Measurements from ENCODE around the gene DNAAF3.
A peak's percentile ranks its signal among the peaks of the same experiment; 100 is the strongest.

Gene DNAAF3

DNA sequence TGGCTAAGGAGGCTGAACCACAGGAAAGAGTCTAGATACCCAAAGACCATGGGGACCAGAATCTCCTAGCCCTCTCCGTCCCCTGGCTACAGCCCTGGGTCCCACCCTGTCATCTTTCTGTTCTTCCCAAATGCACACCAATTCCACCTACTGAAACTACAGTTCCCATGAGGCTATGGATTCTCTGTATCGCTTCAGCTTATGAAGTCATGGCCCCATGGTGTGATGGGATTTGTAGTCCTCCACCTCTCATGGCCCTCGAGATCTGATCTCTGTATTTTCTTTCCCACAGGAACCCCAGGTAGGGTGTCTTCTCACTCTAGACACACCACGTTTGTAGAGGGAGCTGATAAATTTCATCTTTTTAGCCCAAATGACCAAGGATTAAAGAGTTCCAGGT, 31.1 kb upstream of the DNAAF3 start:
- Histone ChIP-seq H3K4me3 (ENCODE audit: low read depth, low read length) (no peak overlapping the region), H3K36me3 (ENCODE audit: control insufficient read depth, insufficient read depth, low read length) (no peaks in the 10 kb centered on the region), H3K9me3 (ENCODE audit: control insufficient read depth, insufficient read depth, low read depth, low read length) (no peaks in the 10 kb centered on the region), H3K27ac (ENCODE audit: low read depth, low read length) (no peak overlapping the region), H3K4me1 (ENCODE audit: control insufficient read depth, insufficient read depth, low read length) (no peaks in the 10 kb centered on the region), H3K27me3 (ENCODE audit: control insufficient read depth, insufficient read depth, low read length) (peaks cover 8% of the 10 kb centered on the region; the same call in 1 of the 2 replicates), H3K9ac (ENCODE audit: low read length) (no peak overlapping the region)

DNA sequence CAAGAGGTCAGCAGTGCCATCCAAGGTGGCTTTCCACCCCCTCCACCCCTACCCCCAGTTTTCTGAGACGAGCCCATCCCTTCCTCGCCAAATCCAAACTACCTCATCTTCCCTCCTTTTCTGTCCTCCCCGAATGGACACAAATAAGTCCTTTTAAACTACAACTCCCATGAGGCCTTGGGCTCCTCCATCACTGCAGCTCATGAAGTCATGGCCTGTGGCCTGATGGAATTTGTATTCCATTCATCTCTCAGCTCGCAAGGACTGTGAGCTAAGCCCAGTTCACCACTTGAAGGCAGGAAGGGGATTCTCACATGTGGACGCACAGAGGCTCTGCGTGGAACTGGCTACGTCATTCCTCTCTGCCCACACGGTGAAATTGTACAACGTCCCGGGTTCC, 30.4 kb upstream of the DNAAF3 start:
- no peak overlapping the region for H3K9ac ChIP-seq (ENCODE audit: low read length)
- no peak overlapping the region for H3K4me3 ChIP-seq (ENCODE audit: low read depth, low read length)
- no peak overlapping the region for H3K27ac ChIP-seq (ENCODE audit: low read depth, low read length)
- H3K36me3 ChIP-seq (ENCODE audit: control insufficient read depth, insufficient read depth, low read length) = no peaks in the 10 kb centered on the region
- H3K4me1 ChIP-seq (ENCODE audit: control insufficient read depth, insufficient read depth, low read length) = no peaks in the 10 kb centered on the region
- H3K9me3 ChIP-seq (ENCODE audit: control insufficient read depth, insufficient read depth, low read depth, low read length) = no peaks in the 10 kb centered on the region
- H3K27me3 ChIP-seq (ENCODE audit: control insufficient read depth, insufficient read depth, low read length) = peaks cover 8% of the 10 kb centered on the region; the same call in 1 of the 2 replicates

DNA sequence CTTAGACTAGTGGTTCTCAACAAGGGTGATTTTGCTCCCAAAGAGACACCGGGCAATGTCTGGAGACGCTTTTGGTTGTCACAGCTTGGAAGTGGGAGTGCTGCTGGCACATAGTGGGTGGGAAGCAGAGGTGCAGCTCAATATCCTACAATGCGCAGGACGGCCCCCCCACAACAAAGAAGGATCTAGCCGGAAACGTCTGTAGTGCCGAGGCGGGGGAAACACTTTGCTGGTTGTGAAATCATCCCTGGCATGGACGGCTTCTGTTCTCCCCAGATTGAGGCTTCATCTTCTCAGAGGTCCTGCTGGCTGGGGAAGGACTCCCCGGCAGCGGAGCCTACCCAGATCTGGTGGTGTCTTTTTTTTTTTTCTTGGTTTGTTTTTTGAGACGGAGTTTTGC, 27.1 kb upstream of the DNAAF3 start:
- H3K4me3 ChIP-seq (ENCODE audit: low read depth, low read length) = no peak overlapping the region
- H3K9me3 ChIP-seq (ENCODE audit: control insufficient read depth, insufficient read depth, low read depth, low read length) = no peaks in the 10 kb centered on the region
- no peaks in the 10 kb centered on the region for H3K4me1 ChIP-seq (ENCODE audit: control insufficient read depth, insufficient read depth, low read length)
- H3K27ac ChIP-seq (ENCODE audit: low read depth, low read length) = no peak overlapping the region
- no peak overlapping the region for H3K9ac ChIP-seq (ENCODE audit: low read length)
- H3K27me3 ChIP-seq (ENCODE audit: control insufficient read depth, insufficient read depth, low read length) = no peaks in the 10 kb centered on the region; the same call in 1 of the 2 replicates
- no peaks in the 10 kb centered on the region for H3K36me3 ChIP-seq (ENCODE audit: control insufficient read depth, insufficient read depth, low read length)

DNA sequence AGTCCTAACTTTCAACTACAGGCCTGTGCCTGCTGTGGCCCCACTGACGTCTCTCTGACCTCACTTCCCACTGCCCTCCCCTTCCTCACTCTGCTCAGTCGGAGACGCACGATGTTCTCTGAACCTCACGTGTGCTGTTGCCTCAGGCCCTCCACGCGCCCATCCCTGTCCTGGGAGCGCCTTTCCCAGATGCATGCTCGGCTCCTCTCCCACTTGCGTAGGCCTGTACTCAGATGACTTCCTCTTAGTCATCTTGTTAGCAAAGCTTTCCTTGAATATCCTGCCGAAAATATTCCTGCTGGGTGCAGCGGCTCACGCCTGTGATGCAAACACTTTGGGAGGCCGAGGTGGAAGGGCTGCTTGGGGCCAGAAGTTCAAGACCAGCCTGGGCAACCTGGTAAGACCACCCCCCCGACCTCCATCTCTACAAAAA, 23.0 kb upstream of the DNAAF3 start:
- H3K4me1 ChIP-seq (ENCODE audit: control insufficient read depth, insufficient read depth, low read length) = no peaks in the 10 kb centered on the region
- no peak overlapping the region for H3K4me3 ChIP-seq (ENCODE audit: low read depth, low read length)
- H3K9me3 ChIP-seq (ENCODE audit: control insufficient read depth, insufficient read depth, low read depth, low read length) = no peaks in the 10 kb centered on the region
- H3K9ac ChIP-seq (ENCODE audit: low read length) = no peak overlapping the region
- peaks cover 8% of the 10 kb centered on the region; the same call in 1 of the 2 replicates for H3K27me3 ChIP-seq (ENCODE audit: control insufficient read depth, insufficient read depth, low read length)
- no peak overlapping the region for H3K27ac ChIP-seq (ENCODE audit: low read depth, low read length)
- no peaks in the 10 kb centered on the region for H3K36me3 ChIP-seq (ENCODE audit: control insufficient read depth, insufficient read depth, low read length)

DNA sequence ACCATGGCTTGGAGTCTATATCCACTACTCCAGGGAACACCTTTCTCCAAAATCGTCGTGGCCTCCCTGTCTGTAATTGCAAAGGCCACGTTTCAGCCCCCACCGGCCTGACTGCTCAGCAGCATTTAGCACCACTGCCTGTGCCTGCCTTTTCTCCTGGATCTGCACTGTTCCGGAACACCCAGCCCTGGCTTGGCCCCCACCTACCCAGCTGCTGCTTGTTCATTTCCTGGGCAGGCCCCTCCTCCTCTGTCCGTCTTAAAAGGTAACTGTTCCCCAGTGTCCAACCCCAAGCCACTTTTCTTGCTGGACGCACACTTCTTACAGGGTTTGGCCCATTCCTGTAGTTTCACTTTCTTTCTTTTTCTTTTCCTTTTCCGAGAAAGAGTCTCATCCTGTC, 22.2 kb upstream of the DNAAF3 start:
- Histone ChIP-seq H3K4me3 (ENCODE audit: low read depth, low read length) (no peak overlapping the region), H3K27me3 (ENCODE audit: control insufficient read depth, insufficient read depth, low read length) (peaks cover 10% of the 10 kb centered on the region; the same call in 1 of the 2 replicates), H3K9me3 (ENCODE audit: control insufficient read depth, insufficient read depth, low read depth, low read length) (no peaks in the 10 kb centered on the region), H3K36me3 (ENCODE audit: control insufficient read depth, insufficient read depth, low read length) (no peaks in the 10 kb centered on the region), H3K9ac (ENCODE audit: low read length) (no peak overlapping the region), H3K27ac (ENCODE audit: low read depth, low read length) (no peak overlapping the region), H3K4me1 (ENCODE audit: control insufficient read depth, insufficient read depth, low read length) (no peaks in the 10 kb centered on the region)

DNA sequence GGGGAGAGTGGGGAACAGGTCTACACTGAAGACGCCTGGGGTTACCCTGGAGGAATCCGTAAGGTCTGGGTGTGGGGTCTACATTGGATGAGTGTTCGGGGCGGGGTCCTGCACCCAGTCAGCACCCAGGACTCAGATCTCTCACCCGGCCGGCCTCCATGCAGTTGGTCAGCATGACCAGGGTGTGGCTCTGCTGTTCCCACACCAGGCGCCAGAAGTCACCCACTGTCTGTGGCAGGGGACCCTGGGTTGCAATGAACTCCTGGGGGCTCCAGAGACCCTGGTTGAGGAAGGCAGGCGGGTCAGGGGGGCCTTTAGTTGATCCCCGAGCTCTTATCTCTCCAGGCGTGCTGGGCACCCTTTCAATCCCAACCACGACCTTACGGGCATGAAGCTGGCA, 19.7 kb upstream of the DNAAF3 start:
- no peak overlapping the region for H3K9ac ChIP-seq (ENCODE audit: low read length)
- H3K4me1 ChIP-seq (ENCODE audit: control insufficient read depth, insufficient read depth, low read length) = no peaks in the 10 kb centered on the region
- H3K36me3 ChIP-seq (ENCODE audit: control insufficient read depth, insufficient read depth, low read length) = no peaks in the 10 kb centered on the region
- no peaks in the 10 kb centered on the region for H3K9me3 ChIP-seq (ENCODE audit: control insufficient read depth, insufficient read depth, low read depth, low read length)
- no peak overlapping the region for H3K27ac ChIP-seq (ENCODE audit: low read depth, low read length)
- H3K27me3 ChIP-seq (ENCODE audit: control insufficient read depth, insufficient read depth, low read length) = peaks cover 29% of the 10 kb centered on the region
- H3K4me3 ChIP-seq (ENCODE audit: low read depth, low read length) = no peak overlapping the region

DNA sequence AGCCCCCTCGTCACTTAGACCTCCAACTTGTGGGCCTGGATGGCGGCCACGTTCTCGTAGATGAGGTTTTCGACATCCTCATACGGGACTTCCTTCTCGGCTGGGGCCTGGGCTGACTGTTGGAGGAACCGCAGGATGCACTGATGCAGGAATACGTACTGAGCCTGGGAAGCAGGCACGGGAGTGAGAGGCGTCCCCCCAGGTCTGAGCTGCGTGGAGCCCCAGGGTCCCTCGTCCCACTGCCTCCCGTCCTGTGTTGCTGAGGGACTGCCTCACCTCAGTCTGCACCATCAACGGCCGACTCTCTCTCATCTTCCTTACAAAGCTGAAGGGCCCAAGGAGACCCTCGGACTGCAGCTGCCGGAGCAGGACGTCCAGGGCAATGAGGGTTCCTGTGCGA, 15.3 kb upstream of the DNAAF3 start:
- peaks cover 2% of the 10 kb centered on the region; the same call in 1 of the 2 replicates for H3K4me1 ChIP-seq (ENCODE audit: control insufficient read depth, insufficient read depth, low read length)
- H3K36me3 ChIP-seq (ENCODE audit: control insufficient read depth, insufficient read depth, low read length) = no peaks in the 10 kb centered on the region
- H3K27ac ChIP-seq (ENCODE audit: low read depth, low read length) = no peak overlapping the region
- no peak overlapping the region for H3K9ac ChIP-seq (ENCODE audit: low read length)
- H3K4me3 ChIP-seq (ENCODE audit: low read depth, low read length) = no peak overlapping the region
- peaks cover 64% of the 10 kb centered on the region for H3K27me3 ChIP-seq (ENCODE audit: control insufficient read depth, insufficient read depth, low read length)
- H3K9me3 ChIP-seq (ENCODE audit: control insufficient read depth, insufficient read depth, low read depth, low read length) = no peaks in the 10 kb centered on the region

DNA sequence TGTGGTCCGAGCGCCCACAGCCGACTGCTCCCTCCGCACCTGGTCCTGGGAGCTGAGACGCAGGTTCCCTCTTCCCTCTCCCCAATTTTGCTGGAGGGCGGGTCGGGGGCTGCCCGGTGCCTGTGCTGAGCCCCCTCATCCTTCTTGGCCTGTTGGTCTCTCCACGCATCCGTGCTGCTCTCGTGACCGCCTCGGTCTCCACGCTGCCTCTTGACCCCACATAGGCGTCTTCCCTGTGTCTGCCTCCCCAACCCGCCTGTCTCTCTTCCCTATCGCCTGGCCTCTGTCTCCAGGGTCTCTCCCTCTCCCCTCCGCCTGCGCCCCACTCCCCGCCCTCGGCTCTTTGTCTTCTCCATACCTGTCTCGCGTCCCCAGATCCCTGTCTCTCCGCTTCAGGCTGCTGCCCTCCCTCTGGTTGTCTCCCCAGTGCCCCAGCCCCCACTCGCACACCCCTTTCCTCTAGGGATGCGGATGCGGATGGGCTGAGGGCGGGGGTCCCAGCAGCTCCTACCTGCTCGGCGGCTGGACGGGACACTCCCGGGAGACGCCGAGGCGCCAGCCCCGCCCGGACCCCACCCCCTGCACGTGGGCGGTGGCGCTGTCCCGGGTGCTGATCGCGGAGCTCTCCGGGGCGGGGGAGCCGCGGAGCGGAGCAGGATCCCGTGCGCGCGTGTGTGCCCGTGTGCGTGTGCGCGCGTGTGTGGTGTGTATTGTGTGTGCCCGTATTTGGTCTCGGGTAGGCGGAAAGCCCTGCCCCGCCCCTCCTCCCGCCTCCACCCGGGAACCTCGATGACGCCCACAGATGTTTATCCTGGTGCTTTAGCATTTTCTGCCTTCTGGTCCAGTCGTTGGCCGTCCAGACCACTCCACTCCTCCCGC, 13.4 kb upstream of the DNAAF3 start, which contains the start of gene SYT5:
TSS of gene SYT5 (minus strand) at position 684 of the 879 bp plus-strand sequence. CDS start 1,248 bp downstream, outside the sequence.
- H3K27me3 ChIP-seq (ENCODE audit: control insufficient read depth, insufficient read depth, low read length) = peaks cover 76% of the 10 kb centered on the region
- H3K36me3 ChIP-seq (ENCODE audit: control insufficient read depth, insufficient read depth, low read length) = no peaks in the 10 kb centered on the region
- H3K4me1 ChIP-seq (ENCODE audit: control insufficient read depth, insufficient read depth, low read length) = peaks cover 10% of the 10 kb centered on the region
- peak within 1 kb of the TSS; percentile 67 for H3K4me3 ChIP-seq (ENCODE audit: low read depth, low read length)
- no peak within 1 kb of the TSS for H3K9ac ChIP-seq (ENCODE audit: low read length)
- no peaks in the 10 kb centered on the region for H3K9me3 ChIP-seq (ENCODE audit: control insufficient read depth, insufficient read depth, low read depth, low read length)
- no peak within 1 kb of the TSS for H3K27ac ChIP-seq (ENCODE audit: low read depth, low read length)

DNA sequence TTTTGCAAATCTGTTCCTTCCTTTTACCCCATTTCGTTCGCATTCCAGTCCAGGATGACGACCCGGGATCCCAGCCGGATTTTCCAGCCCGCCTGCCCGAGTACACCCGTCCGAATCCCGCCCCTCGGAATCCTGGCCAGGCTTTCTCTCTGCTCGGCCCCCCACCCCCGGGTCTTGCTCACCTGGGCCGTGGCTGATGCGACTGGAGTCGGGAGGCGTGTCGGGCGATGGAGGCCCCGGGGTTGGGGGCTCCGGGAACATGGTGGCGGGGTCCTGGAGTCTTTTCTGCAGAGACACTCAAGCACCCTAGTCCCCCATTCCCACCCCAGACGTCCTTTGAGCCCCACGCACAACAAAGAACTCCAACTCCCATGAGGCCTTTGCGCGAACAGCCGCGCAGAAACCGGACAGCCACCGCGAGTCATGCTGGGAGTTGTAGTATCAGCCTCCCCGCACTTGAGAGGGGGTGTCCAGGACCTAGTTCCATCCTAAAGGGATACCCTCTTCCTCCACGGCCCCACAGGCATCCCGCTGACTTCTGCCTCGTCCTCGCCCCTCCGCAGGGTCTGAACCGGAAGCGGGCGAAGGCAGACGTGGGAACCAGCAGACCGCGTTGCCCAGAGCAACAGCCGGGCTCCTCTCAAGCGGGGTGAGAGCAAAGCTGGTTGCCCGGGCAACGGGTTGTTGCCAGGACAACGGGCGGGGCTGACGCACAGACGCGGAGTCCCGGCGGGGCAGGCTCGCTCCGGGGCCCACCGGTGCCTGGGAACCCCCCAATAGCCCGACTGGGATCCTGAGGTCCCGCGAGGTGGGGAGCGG, 12.6 kb upstream of the DNAAF3 start:
- Histone ChIP-seq H3K9ac (ENCODE audit: low read length) (no peak overlapping the region), H3K27me3 (ENCODE audit: control insufficient read depth, insufficient read depth, low read length) (peaks cover 83% of the 10 kb centered on the region), H3K4me1 (ENCODE audit: control insufficient read depth, insufficient read depth, low read length) (peaks cover 10% of the 10 kb centered on the region), H3K9me3 (ENCODE audit: control insufficient read depth, insufficient read depth, low read depth, low read length) (no peaks in the 10 kb centered on the region), H3K36me3 (ENCODE audit: control insufficient read depth, insufficient read depth, low read length) (no peaks in the 10 kb centered on the region), H3K4me3 (ENCODE audit: low read depth, low read length) (peak overlapping the region; percentile 67), H3K27ac (ENCODE audit: low read depth, low read length) (no peak overlapping the region)

DNA sequence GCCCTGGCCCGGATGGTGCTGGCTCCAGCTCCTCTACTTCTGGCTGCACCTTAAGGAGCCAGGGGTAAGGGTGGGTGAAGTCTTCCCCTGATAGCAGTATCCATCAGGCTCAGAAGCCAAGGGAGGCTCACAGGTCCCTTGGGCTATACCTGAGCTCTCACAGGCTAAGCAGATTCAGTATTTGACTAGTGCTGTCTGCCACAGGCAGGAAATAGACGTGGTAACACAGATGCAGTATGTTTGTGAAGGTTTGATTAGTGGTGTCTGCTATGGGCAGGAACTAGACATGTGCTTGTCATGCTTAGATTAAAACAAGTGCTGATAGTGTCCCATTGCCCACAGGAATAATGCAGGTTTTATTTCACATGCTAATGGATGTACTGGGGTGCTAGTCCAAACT, 9.7 kb upstream of the DNAAF3 start:
- Histone ChIP-seq H3K36me3 (ENCODE audit: control insufficient read depth, insufficient read depth, low read length) (no peaks in the 10 kb centered on the region), H3K4me1 (ENCODE audit: control insufficient read depth, insufficient read depth, low read length) (peaks cover 17% of the 10 kb centered on the region), H3K27me3 (ENCODE audit: control insufficient read depth, insufficient read depth, low read length) (peaks cover 87% of the 10 kb centered on the region), H3K4me3 (ENCODE audit: low read depth, low read length) (no peak overlapping the region), H3K9ac (ENCODE audit: low read length) (no peak overlapping the region), H3K9me3 (ENCODE audit: control insufficient read depth, insufficient read depth, low read depth, low read length) (no peaks in the 10 kb centered on the region), H3K27ac (ENCODE audit: low read depth, low read length) (no peak overlapping the region)
